Smooth muscle cell (in vitro differentiated cells): ENCODE results near the gene PRKAG2. TPM values are rescaled to one million over a fixed set of nuclear protein-coding genes. Genes with fewer than 3 reads are reported as not detected.

Source experiments
- DNase-seq: peaks from one replicate; lab custom pipeline; 2025; ENCODE audit not compliant: unreplicated experiment; lab: John Stamatoyannopoulos, UW
- H2AFZ ChIP-seq: fragments of 200-600 bp; sonication (generic); 2 replicates; pipeline ENCODE4 v1.6.0; 2016; ENCODE audit warnings: antibody characterized with exemption, low read depth, mild to moderate bottlenecking
- H3F3A ChIP-seq: fragments of 200-600 bp; sonication (generic); 2 replicates; pipeline ENCODE4 v1.6.0; 2017; ENCODE audit warnings: antibody characterized with exemption, low read depth
- H3K27ac ChIP-seq: fragments of 200-600 bp; sonication (generic); 2 replicates; pipeline ENCODE4 v1.5.1; 2016; ENCODE audit warnings: low read depth, mild to moderate bottlenecking
- H3K27me3 ChIP-seq: fragments of 200-600 bp; sonication (generic); 2 replicates; pipeline ENCODE4 v1.6.1; 2016; ENCODE audit warnings: low read depth, mild to moderate bottlenecking
- H3K36me3 ChIP-seq: fragments of 200-600 bp; sonication (generic); 2 replicates; pipeline ENCODE4 v1.5.1; 2016; ENCODE audit warnings: low read depth
- H3K4me1 ChIP-seq: fragments of 200-600 bp; sonication (generic); 2 replicates; pipeline ENCODE4 v1.5.1; 2016; ENCODE audit warnings: low read depth
- H3K4me2 ChIP-seq: fragments of 200-600 bp; sonication (generic); 2 replicates; pipeline ENCODE4 v1.6.0; 2016; ENCODE audit warnings: mild to moderate bottlenecking
- H3K4me3 ChIP-seq: fragments of 200-600 bp; sonication (generic); 2 replicates; pipeline ENCODE4 v1.5.1; 2016; ENCODE audit warnings: mild to moderate bottlenecking
- H3K79me2 ChIP-seq: fragments of 200-600 bp; sonication (generic); 2 replicates; pipeline ENCODE4 v1.6.0; 2016; ENCODE audit warnings: low read depth, mild to moderate bottlenecking
- H3K9ac ChIP-seq: fragments of 200-600 bp; sonication (generic); 2 replicates; pipeline ENCODE4 v1.6.0; 2016; ENCODE audit warnings: low read depth
- H3K9me3 ChIP-seq: fragments of 200-600 bp; sonication (generic); replicated peaks from 2 replicates; pipeline ENCODE4 v1.5.1; 2016; ENCODE audit warnings: low read depth
- H4K20me1 ChIP-seq: fragments of 200-600 bp; sonication (generic); 2 replicates; pipeline ENCODE4 v1.6.0; 2016; ENCODE audit warnings: low read depth
- WGBS: methylation state at CpG from one replicate; pipeline ENCODE4 v1.1.7; 2016; ENCODE audit warnings: low lambda C conversion rate; 5-methylcytosine and 5-hydroxymethylcytosine counted together
- polyA plus RNA-seq: library from polyadenylated mRNA; unstranded; fragments of >200 nt; fragmentation: Nextera tagmentation; extraction: Ambion mirVana; gene quantifications from 2 replicates; pipeline ENCODE4 v1.2.1, GENCODE V29; 2016
- total RNA-seq: library from RNA; depleted of rRNA; stranded (reverse); fragments of >200 nt; gene quantifications from 2 replicates; pipeline ENCODE4 v1.2.3, GENCODE V29; 2014
- TF ChIP-seq, protein P1 (sequence below): fragments of 200-600 bp; sonication (generic); IDR thresholded peaks from 2 replicates; pipeline ENCODE4 v1.5.1; 2017; ENCODE audit warnings: borderline replicate concordance, mild to moderate bottlenecking, antibody characterized with exemption; ENCODE audit not compliant: insufficient read depth, poor library complexity, severe bottlenecking

Gene PRKAG2
- total and polyA plus RNA-seq, 2 experiments from 2014 or later, result 3.5 to 3.9 TPM

DNA sequence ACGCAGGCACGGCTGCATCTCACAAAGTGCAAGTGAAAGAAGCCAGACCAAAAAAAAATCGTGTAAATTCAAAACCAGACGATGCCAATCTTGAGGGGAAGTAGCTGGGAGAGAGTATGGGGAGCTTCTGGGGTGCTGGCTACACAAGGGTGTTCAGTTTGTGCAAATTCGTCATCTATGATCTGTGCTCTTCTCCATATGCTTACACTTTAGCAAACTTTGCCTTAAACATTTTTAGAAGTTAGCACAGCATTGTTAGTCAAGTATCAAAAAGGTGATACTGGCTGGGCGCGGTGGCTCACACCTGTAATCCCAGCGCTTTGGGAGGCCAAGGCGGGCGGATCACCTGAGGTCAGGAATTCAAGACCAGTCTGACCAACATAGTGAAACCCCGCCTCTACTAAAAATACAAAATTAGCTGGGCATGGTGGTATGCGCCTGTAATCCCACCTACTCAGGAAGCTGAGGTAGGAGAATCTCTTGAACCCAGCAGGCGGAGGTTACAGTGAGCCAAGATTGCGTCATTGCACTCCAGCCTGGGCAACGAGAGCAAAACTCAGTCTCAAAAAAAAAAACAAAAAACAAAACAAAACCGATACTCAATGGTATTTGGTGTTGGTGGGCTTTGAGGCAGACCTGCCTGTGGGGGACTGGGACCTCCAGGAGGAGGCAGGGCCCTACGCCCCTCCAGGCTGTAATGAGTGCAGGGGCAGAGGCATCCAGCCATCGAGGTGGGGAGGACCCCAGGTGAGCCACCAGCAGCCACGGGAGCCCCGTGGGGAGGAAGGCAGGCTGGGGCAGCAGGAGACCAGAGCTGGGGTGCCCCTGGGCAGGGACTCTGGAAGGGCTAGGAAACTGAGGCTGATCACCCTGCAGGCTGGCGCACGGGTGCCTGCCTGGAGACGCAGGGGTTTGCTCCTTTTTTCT, 150.0 kb downstream of the PRKAG2 start:
- TF ChIP-seq, protein P1, sequence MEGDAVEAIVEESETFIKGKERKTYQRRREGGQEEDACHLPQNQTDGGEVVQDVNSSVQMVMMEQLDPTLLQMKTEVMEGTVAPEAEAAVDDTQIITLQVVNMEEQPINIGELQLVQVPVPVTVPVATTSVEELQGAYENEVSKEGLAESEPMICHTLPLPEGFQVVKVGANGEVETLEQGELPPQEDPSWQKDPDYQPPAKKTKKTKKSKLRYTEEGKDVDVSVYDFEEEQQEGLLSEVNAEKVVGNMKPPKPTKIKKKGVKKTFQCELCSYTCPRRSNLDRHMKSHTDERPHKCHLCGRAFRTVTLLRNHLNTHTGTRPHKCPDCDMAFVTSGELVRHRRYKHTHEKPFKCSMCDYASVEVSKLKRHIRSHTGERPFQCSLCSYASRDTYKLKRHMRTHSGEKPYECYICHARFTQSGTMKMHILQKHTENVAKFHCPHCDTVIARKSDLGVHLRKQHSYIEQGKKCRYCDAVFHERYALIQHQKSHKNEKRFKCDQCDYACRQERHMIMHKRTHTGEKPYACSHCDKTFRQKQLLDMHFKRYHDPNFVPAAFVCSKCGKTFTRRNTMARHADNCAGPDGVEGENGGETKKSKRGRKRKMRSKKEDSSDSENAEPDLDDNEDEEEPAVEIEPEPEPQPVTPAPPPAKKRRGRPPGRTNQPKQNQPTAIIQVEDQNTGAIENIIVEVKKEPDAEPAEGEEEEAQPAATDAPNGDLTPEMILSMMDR, result no peak
- Histone ChIP-seq H3K79me2 (no peaks in the 10 kb centered on the region), H3F3A (no peaks in the 10 kb centered on the region), H3K27me3 (no peaks in the 10 kb centered on the region), H3K27ac (peak overlapping the region; percentile 44), H3K4me3 (no peak overlapping the region), H3K36me3 (no peaks in the 10 kb centered on the region), H3K4me1 (peaks cover 14% of the 10 kb centered on the region), H2AFZ (no peak overlapping the region), H4K20me1 (no peaks in the 10 kb centered on the region), H3K4me2 (peak overlapping the region; percentile 69), H3K9me3 (no peaks in the 10 kb centered on the region), H3K9ac (peak overlapping the region; percentile 73)
- DNase-seq, result no peak
- 88% methylated on average over 23 of the region's 23 CpGs for whole genome bisulfite sequencing

DNA sequence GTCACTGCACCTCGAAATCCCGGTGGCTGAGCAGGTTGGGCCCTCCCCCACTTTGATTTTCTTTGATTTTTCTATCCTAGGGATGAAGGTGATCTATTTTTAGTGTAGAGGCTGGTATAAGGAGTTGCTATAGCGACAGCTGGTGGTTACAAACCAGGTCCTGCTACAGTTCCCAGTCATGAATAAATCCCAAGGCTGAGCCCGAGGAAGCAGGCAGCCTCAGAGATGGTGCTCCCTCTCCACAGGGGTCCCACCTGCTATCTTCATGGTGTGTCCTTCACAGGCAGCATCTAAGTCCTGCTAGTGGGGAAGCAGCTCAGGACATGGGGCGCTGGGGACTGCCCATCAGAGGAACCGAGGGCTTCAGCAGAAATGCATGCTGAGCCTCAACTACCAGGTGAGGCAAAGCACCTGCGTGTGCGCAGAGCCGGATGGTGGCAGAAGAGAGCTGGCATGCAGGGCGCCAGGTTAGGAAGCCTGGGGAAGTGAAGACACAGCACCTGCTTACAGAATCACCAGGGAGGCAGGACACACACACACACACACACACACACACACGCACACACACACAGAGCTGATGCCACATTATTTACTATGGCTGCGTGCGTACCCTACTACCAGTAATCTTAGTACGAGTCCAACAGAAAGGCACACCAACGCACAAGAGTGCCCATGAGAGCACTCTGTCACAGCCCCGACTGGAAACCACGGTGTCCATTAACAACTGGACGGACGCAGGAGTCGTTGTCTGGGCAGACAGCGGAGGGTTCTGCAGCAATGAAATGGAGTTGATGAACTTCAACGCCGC, 150.9 kb downstream of the PRKAG2 start:
- WGBS, result 89% methylated on average over 23 of the region's 23 CpGs
- Histone ChIP-seq H2AFZ (no peak overlapping the region), H3K79me2 (no peaks in the 10 kb centered on the region), H3K27ac (no peak overlapping the region), H4K20me1 (no peaks in the 10 kb centered on the region), H3K9me3 (no peaks in the 10 kb centered on the region), H3K4me3 (no peak overlapping the region), H3K36me3 (no peaks in the 10 kb centered on the region), H3K9ac (no peak overlapping the region), H3K4me2 (no peak overlapping the region), H3K4me1 (peaks cover 7% of the 10 kb centered on the region), H3F3A (no peaks in the 10 kb centered on the region), H3K27me3 (no peaks in the 10 kb centered on the region)
- DNase-seq, result no peak
- TF ChIP-seq, protein P1, result no peak

DNA sequence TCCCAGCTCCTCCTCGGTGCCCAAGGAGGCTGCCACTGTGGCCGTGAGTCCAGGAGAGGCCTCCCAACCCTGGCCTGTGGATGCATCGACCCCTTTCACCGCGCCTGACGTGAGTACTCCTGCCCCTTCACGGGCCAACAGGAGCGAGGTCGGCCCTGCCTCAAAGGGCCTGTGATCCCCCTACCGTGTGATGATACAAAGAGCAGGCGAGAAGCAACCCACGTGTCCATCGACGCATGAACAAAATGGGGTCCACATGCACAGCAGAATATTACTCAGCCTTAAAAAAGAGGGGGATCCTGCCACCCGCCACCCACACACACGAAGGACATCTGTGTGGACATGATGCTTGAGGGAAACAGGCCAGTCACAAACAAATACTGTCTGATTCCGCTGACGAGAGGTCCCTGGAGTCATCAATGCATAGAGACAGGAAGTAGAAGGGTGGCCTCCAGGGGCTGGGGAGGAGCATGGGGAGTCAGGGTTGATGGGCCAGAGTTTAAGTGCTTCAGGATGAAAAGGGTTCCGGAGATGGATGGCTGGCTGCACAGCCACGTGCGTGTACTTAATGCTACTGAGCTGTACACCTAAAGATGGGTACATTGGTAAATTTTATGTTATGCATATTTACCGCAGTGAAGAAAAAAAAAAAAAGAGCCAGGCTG, 151.9 kb downstream of the PRKAG2 start:
- no peak overlapping the region for H2AFZ ChIP-seq
- H3K27me3 ChIP-seq, result no peaks in the 10 kb centered on the region
- no peaks in the 10 kb centered on the region for H3F3A ChIP-seq
- no peak overlapping the region for H3K27ac ChIP-seq
- 95% methylated on average over 22 of the region's 22 CpGs for WGBS
- H3K4me2 ChIP-seq, result no peak overlapping the region
- H4K20me1 ChIP-seq, result no peaks in the 10 kb centered on the region
- TF ChIP-seq, protein P1, result no peak
- peaks cover 7% of the 10 kb centered on the region for H3K4me1 ChIP-seq
- H3K9ac ChIP-seq, result no peak overlapping the region
- no peaks in the 10 kb centered on the region for H3K79me2 ChIP-seq
- no peak overlapping the region for H3K4me3 ChIP-seq
- no peaks in the 10 kb centered on the region for H3K9me3 ChIP-seq
- H3K36me3 ChIP-seq, result no peaks in the 10 kb centered on the region
- no peak for DNase-seq
